LNCaP clone FGC (cell line): ENCODE data around the gene TBX18.

ENCODE experiments used
- DNase-seq: peaks from one replicate; pipeline ENCODE4 v3.0.0-alpha.2; 2011; ENCODE audit warnings: low read depth
- H3K4me3 ChIP-seq: 2 replicates; pipeline ENCODE4 v1.5.1; 2011; ENCODE audit warnings: mild to moderate bottlenecking, low read depth, low read length, control low read depth
- TF ChIP-seq, protein P1 (sequence below): IDR thresholded peaks from 2 replicates; pipeline ENCODE4 v1.5.1; 2012; ENCODE audit warnings: mild to moderate bottlenecking; ENCODE audit not compliant: control insufficient read depth, insufficient read depth; ENCODE audit errors: extremely low read depth

Gene TBX18

DNA sequence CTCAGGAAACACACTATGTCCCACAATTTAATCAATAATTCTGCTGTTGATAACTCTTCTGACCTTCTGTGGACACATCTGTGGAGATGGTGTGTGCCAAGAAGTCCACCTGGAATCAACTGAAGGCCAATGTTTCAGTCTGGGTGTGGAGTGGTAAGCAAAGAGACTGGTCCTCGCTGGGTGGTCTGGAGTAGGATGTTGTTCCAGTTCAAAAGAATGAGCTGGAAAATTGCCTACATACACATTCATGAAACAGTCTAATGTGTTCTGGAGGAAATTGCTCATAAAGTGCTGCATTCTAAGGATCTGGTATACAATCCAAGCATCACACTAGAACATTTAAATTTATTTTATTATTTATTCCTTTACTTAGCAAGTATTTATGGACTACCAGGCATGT lies 33.9 kb upstream of the TBX18 start:
- TF ChIP-seq, protein P1, sequence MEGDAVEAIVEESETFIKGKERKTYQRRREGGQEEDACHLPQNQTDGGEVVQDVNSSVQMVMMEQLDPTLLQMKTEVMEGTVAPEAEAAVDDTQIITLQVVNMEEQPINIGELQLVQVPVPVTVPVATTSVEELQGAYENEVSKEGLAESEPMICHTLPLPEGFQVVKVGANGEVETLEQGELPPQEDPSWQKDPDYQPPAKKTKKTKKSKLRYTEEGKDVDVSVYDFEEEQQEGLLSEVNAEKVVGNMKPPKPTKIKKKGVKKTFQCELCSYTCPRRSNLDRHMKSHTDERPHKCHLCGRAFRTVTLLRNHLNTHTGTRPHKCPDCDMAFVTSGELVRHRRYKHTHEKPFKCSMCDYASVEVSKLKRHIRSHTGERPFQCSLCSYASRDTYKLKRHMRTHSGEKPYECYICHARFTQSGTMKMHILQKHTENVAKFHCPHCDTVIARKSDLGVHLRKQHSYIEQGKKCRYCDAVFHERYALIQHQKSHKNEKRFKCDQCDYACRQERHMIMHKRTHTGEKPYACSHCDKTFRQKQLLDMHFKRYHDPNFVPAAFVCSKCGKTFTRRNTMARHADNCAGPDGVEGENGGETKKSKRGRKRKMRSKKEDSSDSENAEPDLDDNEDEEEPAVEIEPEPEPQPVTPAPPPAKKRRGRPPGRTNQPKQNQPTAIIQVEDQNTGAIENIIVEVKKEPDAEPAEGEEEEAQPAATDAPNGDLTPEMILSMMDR, result no peak
- DNase-seq, result no peak
- no peak overlapping the region for H3K4me3 ChIP-seq

DNA sequence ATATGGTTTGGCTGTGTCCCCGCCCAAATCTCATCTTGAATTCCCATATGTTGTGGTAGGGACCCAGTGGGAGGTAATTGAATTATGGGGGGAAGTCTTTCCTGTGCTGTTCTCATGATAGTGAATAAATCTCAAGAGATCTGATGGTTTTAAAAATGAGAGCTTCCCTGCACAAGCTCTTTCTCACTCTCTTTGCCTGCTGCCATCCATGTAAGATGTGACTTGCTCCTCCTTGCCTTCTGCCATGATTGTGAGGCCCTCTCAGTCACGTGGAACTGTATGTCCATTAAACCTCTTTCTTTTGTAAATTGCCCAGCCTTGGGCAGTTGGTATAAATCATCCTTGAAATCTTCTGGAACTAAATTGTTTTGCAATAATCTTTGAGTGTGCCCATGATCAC lies 31.9 kb upstream of the TBX18 start:
- no peak for DNase-seq
- TF ChIP-seq, protein P1, result no peak
- H3K4me3 ChIP-seq, result no peak overlapping the region

DNA sequence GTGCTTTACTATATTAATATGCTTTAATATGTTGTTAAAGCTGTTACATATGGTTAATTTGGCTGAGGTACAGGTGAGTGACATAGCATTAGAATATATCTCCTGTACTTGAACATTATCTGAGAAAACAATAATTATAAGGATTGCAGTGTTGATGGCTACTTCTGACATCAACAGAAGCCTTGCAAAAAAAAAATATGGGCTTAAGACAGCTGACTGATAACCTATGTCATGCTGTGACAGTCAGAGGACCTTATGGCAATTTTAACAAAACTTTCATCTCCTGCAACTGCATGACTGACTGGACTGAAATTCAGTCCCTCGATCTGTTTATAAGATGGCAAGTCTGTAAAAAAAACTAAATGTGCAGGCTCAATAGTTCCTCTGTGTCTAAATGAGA lies 27.5 kb upstream of the TBX18 start:
- TF ChIP-seq, protein P1, result no peak
- no peak overlapping the region for H3K4me3 ChIP-seq

DNA sequence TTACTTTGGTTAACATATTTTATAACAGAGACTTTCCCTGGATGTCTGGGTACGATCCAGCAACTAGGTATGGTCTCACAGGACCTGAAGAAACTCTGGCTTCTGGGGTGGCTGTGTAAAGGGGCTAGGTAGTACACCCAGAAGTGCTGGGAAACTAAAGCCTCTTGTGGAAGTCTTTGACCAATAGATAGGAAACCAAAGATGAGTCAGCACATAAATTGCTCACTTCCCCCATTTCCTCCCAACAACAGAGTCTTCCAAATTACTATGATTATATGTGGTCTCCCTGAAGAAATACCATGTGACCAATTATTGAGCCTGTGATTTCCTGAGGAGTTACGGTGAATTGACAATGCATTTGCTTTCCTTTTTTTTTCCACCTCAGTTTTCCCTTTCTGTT lies 26.8 kb upstream of the TBX18 start:
- TF ChIP-seq, protein P1, result no peak
- no peak for DNase-seq
- no peak overlapping the region for H3K4me3 ChIP-seq

More for the DNA sequence above, 27.5 kb upstream of the TBX18 start:
- DNase-seq, result no peak

DNA sequence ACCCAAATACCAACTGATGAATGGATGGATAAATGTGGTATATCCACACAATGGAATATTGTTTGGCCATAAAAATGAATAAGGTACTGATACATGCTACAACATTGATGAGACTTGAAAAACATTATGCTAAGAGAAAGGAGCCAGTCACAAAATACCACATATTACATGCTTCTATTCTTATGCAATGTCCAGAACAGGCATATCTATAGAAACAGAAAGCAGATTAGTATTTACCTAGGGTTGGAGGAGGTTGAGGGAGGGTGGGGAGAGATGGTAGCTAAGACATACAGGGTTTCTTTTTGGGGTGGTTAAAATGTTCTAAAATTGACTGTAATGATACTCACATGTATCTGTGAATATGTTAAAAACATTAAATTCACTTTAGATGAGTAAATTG lies 24.8 kb upstream of the TBX18 start:
- TF ChIP-seq, protein P1, result no peak
- no peak overlapping the region for H3K4me3 ChIP-seq
- DNase-seq, result no peak

DNA sequence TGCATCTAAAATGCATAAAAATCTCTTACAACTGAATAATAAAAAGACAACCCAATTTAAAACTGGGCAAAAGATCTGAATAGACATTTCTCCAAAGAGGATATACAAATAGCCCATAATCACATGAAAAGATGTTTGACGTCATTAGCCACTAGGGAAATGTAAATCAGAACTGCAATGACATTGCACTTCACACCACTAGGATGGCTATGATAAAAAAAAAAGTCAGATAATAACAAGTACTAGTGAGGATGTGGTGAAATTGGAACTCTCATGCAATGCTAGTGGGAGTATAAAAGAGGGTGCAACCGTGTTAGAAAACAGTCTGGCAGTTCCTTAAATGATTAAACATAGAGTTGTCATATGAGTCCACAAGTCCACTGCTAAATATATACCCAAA lies 24.3 kb upstream of the TBX18 start:
- no peak overlapping the region for H3K4me3 ChIP-seq
- no peak for DNase-seq
- TF ChIP-seq, protein P1, result no peak

DNA sequence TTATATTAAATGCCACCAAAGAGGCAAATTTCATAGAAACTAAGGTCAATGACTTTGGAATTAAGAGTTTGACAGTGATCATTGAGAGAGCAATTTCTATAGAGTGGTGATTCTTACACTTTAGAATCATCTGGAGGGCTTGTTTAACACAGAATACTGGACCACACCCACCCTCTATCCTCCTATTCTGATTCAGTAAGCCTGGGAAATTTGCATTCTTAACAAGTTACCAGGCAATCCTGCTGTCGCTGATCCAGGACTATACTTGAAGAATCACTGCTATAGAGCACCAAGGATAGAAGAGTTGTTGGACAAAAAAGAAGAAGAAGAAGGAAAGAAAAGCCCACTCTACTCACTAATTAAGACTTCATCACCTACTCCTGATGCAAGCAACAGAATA lies 21.3 kb upstream of the TBX18 start:
- H3K4me3 ChIP-seq, result no peak overlapping the region
- DNase-seq, result no peak
- TF ChIP-seq, protein P1, result no peak
